ENCODE measurements around the gene NSD2. TPM values are rescaled to one million over a fixed set of nuclear protein-coding genes. Genes with fewer than 3 reads are reported as not detected.

NSD2 gene
- total RNA-seq, 1 experiment from 2014 or later: 136 TPM

GRCh38 chr4:1842993-1843448 lies 28.2 kb upstream of the NSD2 start:
- H2AK5ac ChIP-seq (ENCODE audit: insufficient read length, low read length): no peak overlapping the region
- WGBS (ENCODE audit: extremely low coverage, insufficient read length, low lambda C conversion rate): no CpG with 5 or more reads among the region's 17 CpGs
- no peak overlapping the region for H2BK20ac ChIP-seq (ENCODE audit: low read depth, low read length, poor library complexity, severe bottlenecking)
- no peak overlapping the region for H3K56ac ChIP-seq (ENCODE audit: insufficient read length, low read depth, low read length)
- H3K27ac Mint-ChIP-seq: no peak overlapping the region
- no peak for TF ChIP-seq CTCF (conservative IDR thresholded peaks at IDR 0.05)
- no peak overlapping the region for H4K5ac ChIP-seq (ENCODE audit: insufficient read length, low read depth, low read length)
- no peak overlapping the region for H3K18ac ChIP-seq (ENCODE audit: insufficient read length, low read depth, low read length)
- no peaks in the 10 kb centered on the region for H3K4me1 Mint-ChIP-seq
- no peak overlapping the region for H4K91ac ChIP-seq (ENCODE audit: insufficient read length, low read depth, low read length)
- H3K79me1 ChIP-seq (ENCODE audit: insufficient read depth, low read depth, low read length, poor library complexity, severe bottlenecking): no peaks in the 10 kb centered on the region
- H3K23ac ChIP-seq (ENCODE audit: insufficient read length, low read depth, low read length): no peak overlapping the region
- no peaks in the 10 kb centered on the region for H3K27me3 ChIP-seq (ENCODE audit: insufficient read depth, low read length)
- H3K27me3 Mint-ChIP-seq (ENCODE audit: low read depth): no peaks in the 10 kb centered on the region
- no peak overlapping the region for H4K8ac ChIP-seq (replicated peaks; ENCODE audit: insufficient read length, low read depth, low read length)
- no peaks in the 10 kb centered on the region for H3K9me3 Mint-ChIP-seq
- no peaks in the 10 kb centered on the region for H3K9me3 ChIP-seq (ENCODE audit: control insufficient read depth, low read depth, low read length)
- H3K14ac ChIP-seq (ENCODE audit: insufficient read depth, low read length): no peak overlapping the region
- DNase-seq: no peak
- H2AFZ ChIP-seq (ENCODE audit: low read length): no peak overlapping the region
- H3K27ac ChIP-seq (ENCODE audit: insufficient read length, low read depth, low read length): no peak overlapping the region
- H3K36me3 Mint-ChIP-seq (ENCODE audit: insufficient read depth in 1 of 3, low read depth in 3 of 3): peaks cover 26 to 65% (median 49%) of the 10 kb centered on the region in 3 experiments; a peak in 6 of 7 replicates
- no peak overlapping the region for H3T11ph ChIP-seq (ENCODE audit: low read length)
- H3K9ac ChIP-seq (ENCODE audit: extremely low read depth, insufficient read length, low read length): no peak overlapping the region
- H2BK120ac ChIP-seq (ENCODE audit: low read depth, low read length, poor library complexity, severe bottlenecking): no peak overlapping the region
- H3K4me3 Mint-ChIP-seq: no peak overlapping the region
- H3K23me2 ChIP-seq (ENCODE audit: insufficient read length, low read depth, low read length, poor library complexity, severe bottlenecking): no peaks in the 10 kb centered on the region
- no peak overlapping the region for H3K4ac ChIP-seq (ENCODE audit: low read depth, low read length)
- H3K4me1 ChIP-seq (ENCODE audit: insufficient read depth, low read length): no peaks in the 10 kb centered on the region
- no peak overlapping the region for H2BK15ac ChIP-seq (ENCODE audit: low read depth, low read length)
- H4K20me1 ChIP-seq (ENCODE audit: control insufficient read depth, insufficient read depth, insufficient read length): no peaks in the 10 kb centered on the region
- H2BK5ac ChIP-seq (ENCODE audit: insufficient read length, low read length): no peak overlapping the region
- H3K4me2 ChIP-seq (ENCODE audit: insufficient read depth, insufficient read length, low read length): no peak overlapping the region
- no peak overlapping the region for H2BK12ac ChIP-seq (ENCODE audit: insufficient read length, low read depth, low read length)
- H3K79me2 ChIP-seq (ENCODE audit: insufficient read depth, low read length): no peaks in the 10 kb centered on the region

Data from H9 (cell line).